ENCODE results near the gene RAMAC.

DNA sequence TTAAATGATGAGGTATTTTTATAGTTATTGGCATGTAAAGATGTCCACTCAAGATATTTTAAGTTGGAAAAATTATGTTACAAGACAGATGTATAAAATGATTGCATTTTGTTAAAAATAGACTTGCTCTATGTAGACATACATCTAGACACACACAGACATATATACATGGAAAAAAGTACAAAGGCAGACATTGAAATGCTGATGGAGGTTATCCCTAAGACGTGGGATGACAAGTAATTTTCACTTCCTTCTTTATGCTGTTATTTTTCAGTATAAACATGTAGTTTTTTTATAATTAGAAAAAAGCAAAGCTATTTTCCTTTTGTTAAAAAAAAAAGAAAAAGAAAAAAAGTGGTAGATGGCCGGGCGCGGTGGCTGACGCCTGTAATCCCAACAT, 40.7 kb upstream of the RAMAC start:
- TF ChIP-seq POLR2A (IDR thresholded peaks at IDR 0.05; ENCODE audit: low read depth, low read length): no peak
- no peak for TF ChIP-seq CEBPB (IDR thresholded peaks at IDR 0.05; ENCODE audit: low read depth, low read length)
- no peak for TF ChIP-seq SMC3 (IDR thresholded peaks at IDR 0.05; ENCODE audit: low read depth, low read length)
- TF ChIP-seq RFX5 (IDR thresholded peaks at IDR 0.05; ENCODE audit: low read depth, low read length): no peak
- TF ChIP-seq, protein P1, sequence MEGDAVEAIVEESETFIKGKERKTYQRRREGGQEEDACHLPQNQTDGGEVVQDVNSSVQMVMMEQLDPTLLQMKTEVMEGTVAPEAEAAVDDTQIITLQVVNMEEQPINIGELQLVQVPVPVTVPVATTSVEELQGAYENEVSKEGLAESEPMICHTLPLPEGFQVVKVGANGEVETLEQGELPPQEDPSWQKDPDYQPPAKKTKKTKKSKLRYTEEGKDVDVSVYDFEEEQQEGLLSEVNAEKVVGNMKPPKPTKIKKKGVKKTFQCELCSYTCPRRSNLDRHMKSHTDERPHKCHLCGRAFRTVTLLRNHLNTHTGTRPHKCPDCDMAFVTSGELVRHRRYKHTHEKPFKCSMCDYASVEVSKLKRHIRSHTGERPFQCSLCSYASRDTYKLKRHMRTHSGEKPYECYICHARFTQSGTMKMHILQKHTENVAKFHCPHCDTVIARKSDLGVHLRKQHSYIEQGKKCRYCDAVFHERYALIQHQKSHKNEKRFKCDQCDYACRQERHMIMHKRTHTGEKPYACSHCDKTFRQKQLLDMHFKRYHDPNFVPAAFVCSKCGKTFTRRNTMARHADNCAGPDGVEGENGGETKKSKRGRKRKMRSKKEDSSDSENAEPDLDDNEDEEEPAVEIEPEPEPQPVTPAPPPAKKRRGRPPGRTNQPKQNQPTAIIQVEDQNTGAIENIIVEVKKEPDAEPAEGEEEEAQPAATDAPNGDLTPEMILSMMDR (conservative IDR thresholded peaks at IDR 0.05; ENCODE audit: low read depth, low read length): no peak
- TF ChIP-seq RAD21 (IDR thresholded peaks at IDR 0.05; ENCODE audit: low read length): no peak
- TF ChIP-seq, protein P2, sequence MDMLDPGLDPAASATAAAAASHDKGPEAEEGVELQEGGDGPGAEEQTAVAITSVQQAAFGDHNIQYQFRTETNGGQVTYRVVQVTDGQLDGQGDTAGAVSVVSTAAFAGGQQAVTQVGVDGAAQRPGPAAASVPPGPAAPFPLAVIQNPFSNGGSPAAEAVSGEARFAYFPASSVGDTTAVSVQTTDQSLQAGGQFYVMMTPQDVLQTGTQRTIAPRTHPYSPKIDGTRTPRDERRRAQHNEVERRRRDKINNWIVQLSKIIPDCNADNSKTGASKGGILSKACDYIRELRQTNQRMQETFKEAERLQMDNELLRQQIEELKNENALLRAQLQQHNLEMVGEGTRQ (IDR thresholded peaks at IDR 0.05; ENCODE audit: low read depth, low read length): no peak
- TF ChIP-seq CHD1 (IDR thresholded peaks at IDR 0.05; ENCODE audit: low read depth, low read length): no peak
- TF ChIP-seq MAFK (IDR thresholded peaks at IDR 0.05; ENCODE audit: low read depth, low read length): no peak
- no peak for TF ChIP-seq FOS (IDR thresholded peaks at IDR 0.05; ENCODE audit: low read depth, low read length)
